Hepatocyte (in vitro differentiated cells): ENCODE data around the gene PRICKLE3.

ENCODE experiments used
- CTCF ChIP-seq: fragments of 200-600 bp; sonication (generic); IDR thresholded peaks from 2 replicates; pipeline ENCODE4 v1.5.1; 2016; ENCODE audit warnings: antibody characterized with exemption, mild to moderate bottlenecking; ENCODE audit not compliant: poor library complexity
- EZH2 ChIP-seq: fragments of 200-600 bp; sonication (generic); IDR thresholded peaks from 2 replicates; pipeline ENCODE4 v1.6.1; 2016; ENCODE audit warnings: antibody characterized with exemption, mild to moderate bottlenecking, borderline replicate concordance
- EZH2phosphoT487 ChIP-seq: fragments of 200-600 bp; sonication (generic); IDR thresholded peaks from one replicate; pipeline ENCODE4 v1.6.1; 2018; ENCODE audit warnings: antibody characterized with exemption, mild to moderate bottlenecking, low read depth, moderate library complexity; ENCODE audit not compliant: unreplicated experiment, severe bottlenecking

- TF ChIP-seq CTCF = no peak
- no peak for TF ChIP-seq EZH2
- no peak for TF ChIP-seq EZH2phosphoT487
Measured at GRCh38 chrX:49204017-49204416, 17.8 kb upstream of the PRICKLE3 start.
